Lung (tissue), 12 donors: ENCODE data around the gene SPNS2. TPM values are rescaled to one million over a fixed set of nuclear protein-coding genes. Genes with fewer than 3 reads are reported as not detected.

ENCODE experiments used
- ATAC-seq: fragments of 200-7000 bp; cut with Tn5 transposase; one replicate; pipeline ENCODE4 v1.9.1; 2020; ENCODE audit warnings: moderate number of reproducible peaks; ENCODE audit not compliant: insufficient read depth, low FRiP score
- DNase-seq, 3 donors: peaks; one replicate each; pipeline ENCODE4 v3.0.0-alpha.2; 2013 to 2017
- H3K27ac ChIP-seq, 2 donors: one replicate each; pipeline ENCODE4 v1.5.1; 2013; ENCODE audit warnings: mild to moderate bottlenecking in 2 of 2, moderate library complexity in 2 of 2, control low read depth in 1 of 2, inconsistent platforms in 1 of 2, low read depth in 1 of 2, low read length in 1 of 2
- H3K27me3 ChIP-seq, 3 donors: one replicate each; pipeline ENCODE4 v1.5.1; 2013; ENCODE audit warnings: low read length in 2 of 3; ENCODE audit not compliant: control insufficient read depth in 3 of 3, insufficient read depth in 3 of 3
- H3K36me3 ChIP-seq, 4 donors: one replicate each; pipeline ENCODE4 v1.5.1; 2013; ENCODE audit warnings: low read length in 4 of 4, mild to moderate bottlenecking in 1 of 4, moderate library complexity in 1 of 4; ENCODE audit not compliant: control insufficient read depth in 4 of 4, insufficient read depth in 4 of 4
- H3K4me1 ChIP-seq, 5 donors: one replicate each; pipeline ENCODE4 v1.5.1; 2013; ENCODE audit warnings: low read length in 5 of 5, mild to moderate bottlenecking in 2 of 5, moderate library complexity in 1 of 5; ENCODE audit not compliant: control insufficient read depth in 5 of 5, insufficient read depth in 5 of 5
- H3K4me3 ChIP-seq: one replicate; pipeline ENCODE4 v1.5.1; 2013; ENCODE audit warnings: mild to moderate bottlenecking, control low read depth, moderate library complexity
- H3K9ac ChIP-seq, 2 donors: one replicate each; pipeline ENCODE4 v1.5.1; 2013; ENCODE audit warnings: low read length in 2 of 2, control low read depth in 1 of 2; ENCODE audit not compliant: insufficient read depth in 1 of 2
- H3K9me3 ChIP-seq, 4 donors: one replicate each; pipeline ENCODE4 v1.5.1; 2013; ENCODE audit warnings: low read length in 3 of 4, mild to moderate bottlenecking in 1 of 4, moderate library complexity in 1 of 4; ENCODE audit not compliant: control insufficient read depth in 4 of 4, insufficient read depth in 3 of 4
- CTCF ChIP-seq: IDR thresholded peaks from 2 replicates; pipeline ENCODE4 v1.5.1; 2012; ENCODE audit warnings: mild to moderate bottlenecking; ENCODE audit errors: control extremely low read depth, extremely low read depth
- WGBS, 2 donors: extraction: QIAGEN DNeasy Blood & Tissue Kit; methylation state at CpG; one replicate each; pipeline ENCODE4 v1.1.7; 2013; 5-methylcytosine and 5-hydroxymethylcytosine counted together
- polyA plus RNA-seq, 2 donors: library from polyadenylated mRNA; stranded (reverse); fragments of 200-250 nt; gene quantifications; one replicate each; pipeline ENCODE4 v1.2.1, GENCODE V29; 2013
- total RNA-seq, 2 donors: library from RNA; depleted of rRNA in 1 of 2; stranded (reverse); fragments of >200 nt in 1 of 2; gene quantifications; one replicate each; pipeline ENCODE4 v1.2.1, GENCODE V29; 2014 to 2021
- donor health status: control.
- donor health status: control.
- donor health status: Bipolar disorder and iron deficiency.
- donor health status: healthy.
- donor health status: DM: yes; HTN: yes; CAD: no.

Gene SPNS2
- total and polyA plus RNA-seq, 4 donors: 26.8 to 60.1 (median 42.5) TPM

- H3K4me3 ChIP-seq: no peak overlapping the region
- H3K9me3 ChIP-seq: no peaks in the 10 kb centered on the region
- peaks cover 0 to 5% (median 0%) of the 10 kb centered on the region in 5 donors for H3K4me1 ChIP-seq
- ATAC-seq (no peak), DNase-seq (no peak)
- no peak overlapping the region for H3K27ac ChIP-seq
- H3K9ac ChIP-seq: no peak overlapping the region
- H3K27me3 ChIP-seq: no peaks in the 10 kb centered on the region
- TF ChIP-seq CTCF: no peak
- 61 to 86% methylated on average over 9 of the region's 9 CpGs for WGBS, 2 donors
- H3K36me3 ChIP-seq: no peaks in the 10 kb centered on the region
Measured at GRCh38 chr17:4453812-4454591, 44.7 kb upstream of the SPNS2 start.

GRCh38 chr17:4460661-4461060 lies 38.0 kb upstream of the SPNS2 start:
- H3K9me3 ChIP-seq: peaks cover 0 to 2% (median 1%) of the 10 kb centered on the region in 4 donors
- no peak for DNase-seq
- ATAC-seq: no peak
- TF ChIP-seq CTCF: no peak
- no peak overlapping the region for H3K4me3 ChIP-seq
- no peaks in the 10 kb centered on the region for H3K36me3 ChIP-seq
- no peak overlapping the region for H3K27ac ChIP-seq
- no peaks in the 10 kb centered on the region for H3K27me3 ChIP-seq
- no peaks in the 10 kb centered on the region for H3K4me1 ChIP-seq
- no peak overlapping the region for H3K9ac ChIP-seq
- 63 to 78% methylated on average over 5 of the region's 5 CpGs for WGBS, 2 donors

- no peaks in the 10 kb centered on the region for H3K36me3 ChIP-seq
- H3K9ac ChIP-seq: no peak overlapping the region
- no peak overlapping the region for H3K4me3 ChIP-seq
- H3K27me3 ChIP-seq: no peaks in the 10 kb centered on the region
- H3K4me1 ChIP-seq: no peaks in the 10 kb centered on the region
- WGBS, 2 donors: 78 to 82% methylated on average over 10 of the region's 10 CpGs
- H3K9me3 ChIP-seq: peaks cover 0 to 2% (median 1%) of the 10 kb centered on the region in 4 donors
- DNase-seq (no peak), ATAC-seq (no peak)
- TF ChIP-seq CTCF: no peak
- no peak overlapping the region for H3K27ac ChIP-seq
Measured at GRCh38 chr17:4463818-4464476, 34.7 kb upstream of the SPNS2 start.
